Hematopoietic multipotent progenitor cell treated with erythropoietin and hydrocortisone succinate and interleukin-3 and kit ligand, for 8 days (in vitro differentiated cells): ENCODE results near the gene SH3TC1.

Experiments
- DNase-seq: peaks from one replicate; pipeline ENCODE4 v3.0.0-alpha.2; 2015

The SH3TC1 gene

GRCh38 chr4:8181844-8182243 lies 17.2 kb upstream of the SH3TC1 start:
- no peak for DNase-seq

DNA sequence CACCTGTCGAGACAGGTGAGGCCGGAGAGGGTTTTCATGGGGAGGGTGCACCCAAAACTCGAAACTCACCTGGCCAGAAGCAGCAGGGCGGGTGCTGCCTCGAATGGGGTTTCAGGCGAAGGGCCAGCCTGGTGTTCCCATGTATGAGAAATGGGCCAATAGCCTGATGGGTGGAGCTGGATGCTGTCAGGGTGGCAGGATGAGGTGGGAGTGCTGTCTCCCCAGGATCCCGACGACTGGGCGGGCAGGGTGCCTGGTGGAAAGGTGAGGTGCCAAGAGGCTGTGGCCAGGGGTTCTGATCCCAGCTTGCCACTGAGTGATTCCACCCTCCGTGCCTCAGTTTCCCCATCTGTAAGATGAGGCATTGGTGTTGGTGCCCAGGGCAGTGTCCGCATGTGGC lies 16.8 kb upstream of the SH3TC1 start:
- no peak for DNase-seq

DNA sequence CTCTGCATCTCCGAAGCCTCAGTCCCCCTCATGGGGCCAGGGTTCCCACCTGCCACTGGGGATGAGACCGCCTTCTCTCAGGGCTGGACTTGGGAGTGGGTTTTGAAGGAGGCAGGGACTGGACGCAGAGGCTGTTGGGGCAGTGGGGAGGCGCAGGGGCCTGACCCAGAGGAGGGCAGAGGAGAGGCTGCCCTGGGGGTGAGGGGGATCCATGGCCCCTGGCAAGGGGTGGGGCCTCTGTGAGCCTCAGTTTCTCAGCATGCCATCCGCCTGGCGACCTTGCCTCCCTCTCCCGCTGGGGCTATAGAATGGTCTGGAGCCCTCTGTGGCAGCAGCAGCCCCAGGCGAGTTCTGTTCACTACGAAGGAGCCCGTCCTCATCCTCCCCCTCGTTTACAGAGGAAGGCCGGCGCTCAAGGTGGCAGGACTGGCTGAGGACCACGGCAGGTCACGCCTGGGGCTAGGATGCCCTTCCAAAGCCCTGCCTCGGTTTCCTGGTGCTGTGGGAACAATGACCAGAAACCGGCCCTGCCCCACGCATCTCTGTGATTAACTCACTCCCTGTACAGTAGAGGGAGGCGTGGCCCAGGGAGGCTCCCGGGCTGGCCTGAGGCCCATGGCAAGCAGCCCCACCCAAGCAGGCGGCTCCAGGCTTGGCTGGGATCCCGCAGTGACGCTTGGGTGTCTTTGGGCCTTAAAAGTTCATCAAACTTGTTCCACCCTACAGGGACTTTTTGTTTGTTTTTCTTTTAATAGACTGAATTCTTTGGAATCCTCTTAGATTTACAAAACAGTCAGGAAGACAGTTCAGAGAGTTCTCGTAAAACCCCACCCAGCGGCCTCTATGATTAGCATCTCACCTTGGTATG lies 16.0 kb upstream of the SH3TC1 start:
- peak; percentile 74 for DNase-seq

GRCh38 chr4:8184061-8184460 lies 15.0 kb upstream of the SH3TC1 start:
- no peak for DNase-seq

DNA sequence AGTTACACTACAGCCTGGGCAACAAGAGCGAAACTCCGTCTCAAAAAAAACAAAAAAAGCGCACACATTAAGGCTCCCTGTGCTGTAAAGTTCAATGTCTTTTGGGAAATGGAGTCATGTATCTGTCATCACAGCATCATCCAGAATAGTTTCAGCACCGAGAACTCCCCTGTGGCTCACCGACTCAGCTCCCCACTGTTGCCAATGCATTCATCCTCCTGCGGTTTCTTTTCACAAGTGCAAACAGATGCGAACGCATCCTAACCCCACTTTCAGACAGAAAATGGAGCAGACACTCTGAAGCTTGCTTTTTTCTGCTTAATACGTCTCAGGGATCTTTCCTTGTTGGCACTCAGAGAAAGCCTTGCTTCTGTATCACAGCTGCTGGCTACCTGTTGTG lies 13.8 kb upstream of the SH3TC1 start:
- DNase-seq: no peak

DNA sequence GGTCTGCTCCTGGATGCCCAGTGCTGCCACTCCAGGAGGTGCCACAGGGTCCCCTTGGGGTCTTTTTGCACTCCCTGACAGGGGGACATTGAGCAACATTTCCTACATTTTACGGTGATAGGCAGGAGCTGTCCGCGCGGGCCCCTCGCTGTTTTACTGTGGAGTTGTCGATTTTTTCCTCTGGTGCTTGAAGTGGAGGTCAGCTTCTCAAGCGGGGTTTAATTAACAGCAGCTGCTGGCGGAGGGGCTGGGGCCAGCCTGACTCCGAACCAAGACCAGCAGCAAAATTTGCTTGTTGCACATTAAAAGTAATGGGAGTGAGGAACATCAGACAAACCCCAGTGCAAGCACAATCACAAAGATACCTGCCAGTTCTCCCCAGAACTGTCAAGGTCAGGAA lies 13.2 kb upstream of the SH3TC1 start:
- DNase-seq: no peak

GRCh38 chr4:8188085-8188484 lies 11.0 kb upstream of the SH3TC1 start:
- no peak for DNase-seq

- DNase-seq: peak; percentile 14
Observed at GRCh38 chr4:8188743-8189550, 10.1 kb upstream of the SH3TC1 start.

DNA sequence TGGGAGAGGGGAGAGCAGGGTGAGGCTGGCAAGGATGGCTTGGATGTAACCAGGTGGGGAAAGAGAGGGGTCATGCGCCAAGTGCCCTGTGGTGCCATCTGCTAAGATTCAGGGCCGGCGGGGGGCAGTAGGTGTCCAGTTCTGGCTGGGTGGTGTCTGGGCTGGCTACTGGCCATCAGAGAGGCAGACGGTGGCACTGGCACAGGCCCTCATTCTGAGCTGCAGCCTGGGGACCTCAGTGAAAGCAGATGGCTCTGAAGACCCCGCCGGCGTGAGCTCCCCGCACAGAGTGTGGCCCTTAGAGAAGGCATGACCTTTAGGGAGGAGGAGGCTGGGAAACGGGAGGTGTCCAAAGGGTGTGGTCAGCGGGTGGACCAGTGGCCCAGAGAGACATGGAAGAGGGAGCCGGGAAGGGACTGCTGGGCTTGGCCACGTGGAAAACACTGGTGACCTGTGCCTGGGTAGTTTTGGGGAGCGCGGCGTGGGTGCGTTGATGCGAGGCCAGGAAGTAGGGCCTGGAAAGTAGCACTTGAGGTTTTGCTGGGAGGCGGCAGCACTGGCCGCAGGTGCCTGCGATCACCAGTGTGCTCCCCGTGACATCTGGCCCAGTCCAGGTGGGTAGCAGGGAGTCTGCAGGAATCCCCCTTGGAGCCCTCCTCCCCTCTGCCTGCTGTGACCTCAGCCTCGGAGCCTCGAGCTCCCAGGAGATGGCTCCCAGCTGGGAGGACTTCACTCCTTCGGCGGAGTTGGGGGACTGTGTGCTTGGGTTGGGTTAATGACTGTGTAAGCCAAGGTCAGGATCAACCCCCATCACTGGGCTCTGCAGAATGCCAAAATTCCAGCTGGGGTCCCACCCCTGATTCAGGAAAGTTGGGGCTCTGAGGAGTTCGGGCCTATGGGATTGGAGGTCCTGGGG lies 9.3 kb upstream of the SH3TC1 start:
- no peak for DNase-seq

DNA sequence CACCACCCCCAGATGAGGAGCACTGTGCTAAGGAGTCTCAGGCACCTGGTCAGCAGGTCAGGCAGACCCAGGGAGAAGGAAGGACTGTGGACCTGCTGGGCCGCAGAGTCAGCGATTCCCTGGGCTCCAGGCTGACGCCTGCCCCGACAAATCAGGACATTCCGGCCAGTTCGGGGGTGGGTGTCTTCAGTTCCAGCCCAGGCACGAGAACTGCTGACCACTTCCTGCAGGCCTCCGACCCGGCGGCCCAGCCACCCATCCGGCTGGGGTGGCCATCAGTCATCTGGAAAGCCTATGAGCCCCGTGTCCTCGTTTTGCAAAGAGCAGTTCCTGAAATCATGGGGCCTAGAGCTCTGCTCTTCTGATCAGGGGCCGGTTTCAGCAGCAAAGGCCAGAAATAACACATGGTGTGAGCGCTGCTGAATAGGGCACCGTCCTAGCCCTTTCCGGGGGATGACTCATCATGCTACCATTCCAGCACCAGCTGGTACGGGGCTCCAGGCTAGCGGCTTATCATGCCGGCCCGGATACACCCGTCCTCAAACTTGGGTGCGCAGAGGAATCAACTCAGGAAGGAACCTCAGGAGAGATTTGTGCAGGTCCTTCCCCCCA lies 7.8 kb upstream of the SH3TC1 start:
- peak; percentile 90 for DNase-seq

- DNase-seq: peak; percentile 77
Observed at GRCh38 chr4:8192748-8193738, 6.0 kb upstream of the SH3TC1 start.

DNA sequence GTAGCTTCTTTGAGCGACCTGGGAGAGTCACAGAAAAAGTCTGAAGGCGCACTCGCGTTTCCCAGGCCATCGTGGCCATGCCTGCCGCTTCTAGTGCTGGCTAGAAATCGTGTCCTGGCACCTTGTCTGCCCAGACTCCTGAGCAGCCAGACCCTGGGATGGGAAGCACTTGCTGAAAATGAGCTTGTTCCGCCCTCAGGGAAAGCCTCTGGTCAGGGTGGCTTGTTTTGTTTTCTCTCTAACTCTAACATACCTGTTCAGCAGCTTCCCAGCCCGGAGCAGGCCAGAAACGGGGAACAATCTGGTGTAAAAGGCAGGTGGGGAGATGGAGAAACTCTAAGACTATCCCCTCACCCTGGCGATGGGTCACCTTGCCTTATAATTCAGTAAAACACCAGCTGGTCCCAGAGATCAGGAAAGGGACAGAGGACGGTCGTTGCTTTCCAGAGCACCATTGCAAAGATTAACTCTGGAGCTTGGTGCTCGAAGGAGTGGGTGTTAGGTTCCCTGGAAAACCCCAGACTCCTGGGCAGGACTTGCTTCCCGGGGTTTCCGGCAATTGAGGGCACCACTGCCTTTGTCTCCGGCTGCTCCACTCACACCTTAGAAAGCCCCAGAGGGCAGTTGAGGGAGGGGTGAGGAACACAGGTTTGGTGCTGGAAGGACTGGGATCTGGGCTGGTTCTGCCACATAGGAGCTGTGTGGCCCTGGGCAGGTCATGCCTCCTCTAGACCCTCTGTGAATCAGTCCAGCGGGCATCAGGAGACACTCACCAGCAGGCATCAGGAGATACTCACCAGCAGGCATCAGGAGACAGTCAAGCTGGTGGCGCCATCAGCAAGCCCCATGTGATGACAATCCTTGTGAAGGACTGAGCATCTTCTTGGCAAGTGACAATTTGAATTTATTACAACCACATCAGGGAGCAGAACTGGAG lies 4.5 kb upstream of the SH3TC1 start:
- DNase-seq: no peak

DNA sequence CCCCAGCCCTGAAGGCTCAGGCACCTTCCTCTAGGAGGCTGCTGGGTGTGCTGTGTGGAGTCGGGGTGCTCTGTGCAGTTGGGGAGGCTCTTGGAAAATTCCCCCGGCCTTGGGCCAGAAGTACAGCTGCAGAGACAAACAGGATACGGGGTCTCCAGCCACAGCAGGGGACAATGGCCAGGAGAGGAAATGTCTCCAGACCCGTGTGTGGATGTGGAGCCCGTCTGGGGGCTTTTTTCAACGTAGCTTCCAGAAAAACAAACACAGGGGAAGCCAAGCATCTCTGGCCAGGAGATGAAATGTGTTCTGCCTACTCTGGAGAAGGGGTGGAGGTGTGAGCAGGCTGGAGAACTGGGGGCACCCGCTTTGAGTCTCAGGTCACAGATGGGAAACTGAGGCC lies 3.7 kb upstream of the SH3TC1 start:
- no peak for DNase-seq

DNA sequence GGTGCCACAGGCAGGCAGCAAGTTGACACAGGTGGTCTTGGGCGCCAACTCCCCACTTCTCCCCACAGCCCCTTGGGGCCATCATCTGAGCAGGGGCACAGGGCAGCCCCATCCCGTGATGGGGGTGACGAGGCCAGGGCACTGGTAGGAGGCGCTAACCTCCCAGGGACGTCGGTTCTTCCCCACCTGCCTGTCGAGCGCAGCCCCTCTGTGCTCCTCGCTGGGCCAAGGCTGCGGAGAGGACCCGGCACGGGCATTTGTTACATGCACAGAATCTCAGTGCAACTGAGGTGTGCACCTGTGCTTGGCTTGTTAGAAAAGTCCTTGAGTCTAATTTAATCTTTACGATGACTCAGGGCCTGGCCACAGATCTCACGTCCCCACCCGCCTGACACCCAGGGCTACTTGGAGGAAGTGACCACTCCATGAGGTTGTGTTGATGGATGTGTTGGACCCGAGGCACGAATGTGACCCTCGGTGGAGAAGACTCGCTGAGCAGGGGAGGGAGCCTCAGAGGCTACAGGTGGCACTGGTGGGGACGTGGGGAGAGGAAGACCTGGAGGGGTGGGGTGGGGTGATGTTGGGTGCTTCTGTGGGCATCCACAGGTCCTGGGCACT lies 3.1 kb upstream of the SH3TC1 start:
- DNase-seq: no peak

DNA sequence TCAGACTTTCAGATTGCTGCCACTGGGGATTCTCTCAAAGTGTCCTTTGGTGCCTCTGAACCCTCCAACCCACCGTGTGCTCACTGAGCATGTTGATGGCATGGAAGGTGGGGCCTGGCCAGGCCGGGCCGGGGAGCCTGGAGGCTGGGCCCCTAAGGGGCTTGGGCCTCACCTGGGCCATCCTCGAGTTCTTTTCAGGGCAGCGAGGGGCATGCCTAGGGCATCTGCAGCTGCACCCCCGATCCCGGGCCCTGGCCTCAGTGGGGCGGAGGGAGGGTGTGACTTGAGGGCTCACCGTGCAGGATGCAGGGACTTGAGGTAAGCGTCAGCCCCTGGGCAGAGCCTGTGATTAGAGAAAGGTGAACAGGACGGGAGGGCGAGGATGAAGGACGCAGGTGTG lies 1.6 kb upstream of the SH3TC1 start:
- no peak for DNase-seq

GRCh38 chr4:8198206-8198905 lies 734 bp upstream of the SH3TC1 start:
- no peak for DNase-seq

DNA sequence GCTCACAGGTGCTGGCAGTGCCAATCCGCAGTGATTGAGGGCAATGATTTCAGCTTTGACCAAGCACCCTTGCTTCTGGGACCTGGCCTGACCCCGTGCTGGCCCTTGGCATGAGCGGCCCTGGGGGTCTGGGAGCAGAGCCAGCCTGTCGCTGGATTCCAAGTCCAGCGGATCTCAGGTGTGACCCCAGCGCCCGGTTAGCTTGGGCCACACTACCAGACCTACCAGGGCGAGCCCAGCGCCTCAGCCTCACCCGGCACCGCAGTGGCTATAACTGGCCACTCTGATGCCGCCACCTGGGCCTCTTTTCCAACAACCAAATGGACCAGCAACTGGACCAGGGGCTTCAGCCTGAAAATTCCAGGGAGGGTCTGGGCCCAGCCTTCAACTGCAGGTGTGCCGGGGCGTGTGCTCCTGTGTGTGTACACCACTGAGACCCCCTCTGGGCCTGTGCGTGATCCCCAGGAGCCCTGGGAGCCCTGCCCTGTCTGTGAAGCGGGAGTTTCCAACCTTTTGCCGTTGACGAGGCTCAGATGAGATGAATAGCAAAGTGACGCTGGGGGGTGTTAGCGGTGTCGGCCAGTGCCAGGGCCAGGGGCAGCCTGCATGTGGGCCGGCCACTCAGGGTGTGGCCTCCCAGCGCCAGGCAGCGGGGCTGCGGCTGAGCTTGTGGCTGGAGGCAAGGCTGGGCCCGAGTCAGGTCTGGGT lies 658 bp downstream of the SH3TC1 start:
- DNase-seq: no peak

DNA sequence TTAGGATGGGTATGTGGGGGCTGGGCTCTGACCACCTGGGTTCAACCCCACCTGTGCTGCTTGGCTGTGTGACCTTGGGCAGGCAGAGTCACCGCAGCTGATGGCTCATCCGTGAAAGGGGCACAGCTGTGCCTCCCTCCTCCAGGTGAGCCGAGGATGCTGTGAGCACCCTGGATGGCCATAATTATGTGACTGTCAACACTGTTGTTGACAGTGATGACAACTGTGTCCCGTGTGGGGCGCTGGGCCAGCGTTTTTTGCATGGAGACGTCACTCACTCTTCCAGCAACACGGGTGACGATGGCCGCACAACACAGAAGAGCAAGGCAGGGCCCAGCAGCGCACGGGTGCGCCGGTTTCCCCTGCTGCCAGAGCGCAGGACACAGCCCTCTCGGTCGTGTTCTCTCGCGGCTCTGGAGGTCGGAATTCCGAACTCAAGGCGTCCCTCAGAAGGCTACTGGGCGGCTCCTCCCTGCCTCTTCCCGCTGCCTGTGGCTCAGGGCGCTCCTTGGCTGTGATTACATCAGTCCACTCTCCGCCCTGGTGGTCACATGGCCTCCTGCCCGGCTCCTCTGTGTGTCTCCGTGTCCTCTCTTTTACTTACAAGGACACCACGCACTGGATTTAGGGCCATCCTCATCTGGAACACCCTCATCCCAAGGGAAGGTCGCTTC lies 1.3 kb downstream of the SH3TC1 start:
- DNase-seq: no peak
